ENCODE data around the gene ANKS4B. TPM values are rescaled to one million over a fixed set of nuclear protein-coding genes. Genes with fewer than 3 reads are reported as not detected.

The ANKS4B gene
- total RNA-seq, 2 donors from 2014 or later = not detected

DNA sequence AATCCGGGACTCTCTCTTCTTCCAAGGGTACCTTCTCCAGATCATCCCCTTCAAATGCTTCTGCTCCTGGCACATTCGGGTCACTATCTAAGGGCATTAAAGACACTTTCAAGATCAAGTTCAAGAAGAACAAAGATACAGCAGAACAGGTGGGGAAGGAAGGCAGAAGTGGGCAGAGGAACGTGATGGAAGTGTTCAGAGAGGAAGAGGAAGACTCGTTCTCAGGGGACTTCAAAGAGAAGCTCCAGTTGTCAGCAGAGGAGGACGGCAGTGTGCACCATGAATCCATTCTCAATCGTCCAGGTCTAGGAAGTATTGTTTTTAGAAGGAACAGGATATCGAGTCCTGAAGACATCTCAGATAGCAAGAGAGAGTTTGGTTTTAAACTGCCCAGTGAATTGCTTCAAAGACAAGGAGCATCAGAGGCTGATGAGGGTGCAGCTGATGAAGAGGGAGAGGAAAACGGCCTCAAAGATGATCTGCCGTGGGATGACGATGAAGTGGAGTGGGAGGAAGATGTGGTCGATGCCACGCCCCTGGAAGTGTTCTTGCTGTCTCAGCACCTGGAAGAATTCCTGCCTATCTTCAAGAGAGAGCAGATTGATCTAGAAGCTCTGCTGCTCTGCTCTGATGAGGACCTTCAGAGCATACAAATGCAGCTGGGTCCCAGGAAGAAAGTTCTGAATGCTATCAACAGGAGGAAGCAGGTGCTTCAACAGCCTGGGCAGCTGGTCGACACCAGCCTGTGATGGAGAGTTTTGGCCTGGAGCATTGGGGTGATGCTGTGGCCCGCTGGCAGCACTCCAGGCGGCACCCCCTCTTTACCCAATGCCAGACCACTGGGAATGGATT, 16.8 kb downstream of the ANKS4B start:
- Histone ChIP-seq H3K4me3 (no peak overlapping the region), H3K27ac (no peak overlapping the region), H3K36me3 (no peaks in the 10 kb centered on the region), H3K27me3 (replicated peaks; ENCODE audit: insufficient read depth) (no peaks in the 10 kb centered on the region), H3K4me1 (ENCODE audit: control insufficient read depth in 1 of 2, low read depth in 2 of 2) (peaks cover 0 to 4% of the 10 kb centered on the region in 2 donors), H3K9me3 (no peaks in the 10 kb centered on the region)
- no peak for ATAC-seq (ENCODE audit: insufficient number of reproducible peaks, low FRiP score, low read depth)
- no peak for DNase-seq (ENCODE audit: low spot score)
- TF ChIP-seq, protein P1, sequence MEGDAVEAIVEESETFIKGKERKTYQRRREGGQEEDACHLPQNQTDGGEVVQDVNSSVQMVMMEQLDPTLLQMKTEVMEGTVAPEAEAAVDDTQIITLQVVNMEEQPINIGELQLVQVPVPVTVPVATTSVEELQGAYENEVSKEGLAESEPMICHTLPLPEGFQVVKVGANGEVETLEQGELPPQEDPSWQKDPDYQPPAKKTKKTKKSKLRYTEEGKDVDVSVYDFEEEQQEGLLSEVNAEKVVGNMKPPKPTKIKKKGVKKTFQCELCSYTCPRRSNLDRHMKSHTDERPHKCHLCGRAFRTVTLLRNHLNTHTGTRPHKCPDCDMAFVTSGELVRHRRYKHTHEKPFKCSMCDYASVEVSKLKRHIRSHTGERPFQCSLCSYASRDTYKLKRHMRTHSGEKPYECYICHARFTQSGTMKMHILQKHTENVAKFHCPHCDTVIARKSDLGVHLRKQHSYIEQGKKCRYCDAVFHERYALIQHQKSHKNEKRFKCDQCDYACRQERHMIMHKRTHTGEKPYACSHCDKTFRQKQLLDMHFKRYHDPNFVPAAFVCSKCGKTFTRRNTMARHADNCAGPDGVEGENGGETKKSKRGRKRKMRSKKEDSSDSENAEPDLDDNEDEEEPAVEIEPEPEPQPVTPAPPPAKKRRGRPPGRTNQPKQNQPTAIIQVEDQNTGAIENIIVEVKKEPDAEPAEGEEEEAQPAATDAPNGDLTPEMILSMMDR (IDR thresholded peaks at IDR 0.05) = no peak

DNA sequence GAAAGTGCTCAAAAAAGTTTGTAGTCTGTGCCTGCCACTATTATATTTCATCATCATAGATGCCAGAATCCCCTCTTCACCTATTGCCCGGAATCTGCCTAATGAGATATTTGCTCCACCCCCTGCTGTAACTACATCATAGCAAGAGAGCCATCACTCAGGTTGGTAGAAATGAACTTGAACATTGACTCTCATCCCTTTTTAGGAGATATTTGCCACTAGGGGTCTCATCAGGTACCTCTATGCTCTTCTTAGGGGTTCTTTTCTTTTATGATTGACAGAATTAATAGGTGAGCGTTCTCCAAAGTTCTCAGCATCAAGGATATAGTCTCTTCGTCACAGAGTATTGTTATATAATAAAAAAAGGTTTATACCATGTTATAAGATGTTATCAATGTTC, 20.0 kb downstream of the ANKS4B start:
- TF ChIP-seq, protein P1 (IDR thresholded peaks at IDR 0.05) = no peak
- no peak overlapping the region for H3K27ac ChIP-seq
- no peak for ATAC-seq (ENCODE audit: insufficient number of reproducible peaks, low FRiP score, low read depth)
- no peaks in the 10 kb centered on the region for H3K36me3 ChIP-seq
- H3K4me1 ChIP-seq (ENCODE audit: control insufficient read depth in 1 of 2, low read depth in 2 of 2) = no peaks in the 10 kb centered on the region
- H3K4me3 ChIP-seq = no peak overlapping the region
- H3K9me3 ChIP-seq = no peaks in the 10 kb centered on the region
- H3K27me3 ChIP-seq (replicated peaks; ENCODE audit: insufficient read depth) = no peaks in the 10 kb centered on the region
- no peak for DNase-seq (ENCODE audit: low spot score)

DNA sequence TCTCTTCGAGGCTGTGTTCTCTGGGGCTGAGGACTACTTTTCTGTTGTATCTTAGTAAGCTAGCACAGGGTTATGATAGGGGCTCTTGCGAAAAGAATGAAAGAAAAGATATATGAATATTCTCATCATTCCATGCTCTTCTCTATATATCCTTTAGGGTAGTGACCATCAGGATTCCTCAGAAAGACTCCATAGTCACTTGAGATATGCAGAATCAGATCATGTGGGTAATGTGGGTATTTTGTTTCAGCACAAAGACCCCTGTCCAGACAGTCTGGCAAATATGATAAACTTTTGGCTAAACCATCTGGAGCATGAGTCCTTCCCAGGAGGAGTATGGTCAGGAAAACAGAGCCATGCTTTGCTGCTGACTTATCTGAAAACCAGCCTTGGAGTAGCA, 23.1 kb downstream of the ANKS4B start:
- Histone ChIP-seq H3K4me3 (no peak overlapping the region), H3K27me3 (replicated peaks; ENCODE audit: insufficient read depth) (no peaks in the 10 kb centered on the region), H3K27ac (no peak overlapping the region), H3K4me1 (ENCODE audit: control insufficient read depth in 1 of 2, low read depth in 2 of 2) (no peaks in the 10 kb centered on the region), H3K36me3 (no peaks in the 10 kb centered on the region), H3K9me3 (no peaks in the 10 kb centered on the region)
- no peak for DNase-seq (ENCODE audit: low spot score)
- TF ChIP-seq, protein P1 (IDR thresholded peaks at IDR 0.05) = no peak
- no peak for ATAC-seq (ENCODE audit: insufficient number of reproducible peaks, low FRiP score, low read depth)

DNA sequence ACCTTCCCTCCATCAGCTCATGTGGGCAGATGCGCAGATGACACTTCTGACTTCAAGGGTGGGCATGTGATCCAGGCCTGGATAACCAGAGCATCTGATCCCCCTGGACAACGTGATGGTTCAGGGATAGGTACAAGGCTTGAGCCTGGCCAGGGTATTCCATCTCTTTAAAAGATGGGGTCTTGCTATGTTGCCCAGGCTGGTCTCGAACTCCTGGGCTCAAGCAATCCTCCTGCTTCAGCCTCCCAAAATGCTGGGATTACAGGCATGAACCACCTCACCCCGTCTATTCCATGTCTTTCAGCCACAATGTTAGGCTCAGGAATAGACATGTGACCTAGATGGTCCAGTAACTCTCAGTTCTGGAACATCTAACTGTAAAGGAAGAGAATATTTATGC, 23.8 kb downstream of the ANKS4B start:
- Histone ChIP-seq H3K27me3 (replicated peaks; ENCODE audit: insufficient read depth) (no peaks in the 10 kb centered on the region), H3K36me3 (no peaks in the 10 kb centered on the region), H3K4me3 (no peak overlapping the region), H3K4me1 (ENCODE audit: control insufficient read depth in 1 of 2, low read depth in 2 of 2) (no peaks in the 10 kb centered on the region), H3K27ac (no peak overlapping the region), H3K9me3 (no peaks in the 10 kb centered on the region)
- TF ChIP-seq, protein P1 (IDR thresholded peaks at IDR 0.05) = no peak
- DNase-seq (ENCODE audit: low spot score) = no peak
- no peak for ATAC-seq (ENCODE audit: insufficient number of reproducible peaks, low FRiP score, low read depth)

DNA sequence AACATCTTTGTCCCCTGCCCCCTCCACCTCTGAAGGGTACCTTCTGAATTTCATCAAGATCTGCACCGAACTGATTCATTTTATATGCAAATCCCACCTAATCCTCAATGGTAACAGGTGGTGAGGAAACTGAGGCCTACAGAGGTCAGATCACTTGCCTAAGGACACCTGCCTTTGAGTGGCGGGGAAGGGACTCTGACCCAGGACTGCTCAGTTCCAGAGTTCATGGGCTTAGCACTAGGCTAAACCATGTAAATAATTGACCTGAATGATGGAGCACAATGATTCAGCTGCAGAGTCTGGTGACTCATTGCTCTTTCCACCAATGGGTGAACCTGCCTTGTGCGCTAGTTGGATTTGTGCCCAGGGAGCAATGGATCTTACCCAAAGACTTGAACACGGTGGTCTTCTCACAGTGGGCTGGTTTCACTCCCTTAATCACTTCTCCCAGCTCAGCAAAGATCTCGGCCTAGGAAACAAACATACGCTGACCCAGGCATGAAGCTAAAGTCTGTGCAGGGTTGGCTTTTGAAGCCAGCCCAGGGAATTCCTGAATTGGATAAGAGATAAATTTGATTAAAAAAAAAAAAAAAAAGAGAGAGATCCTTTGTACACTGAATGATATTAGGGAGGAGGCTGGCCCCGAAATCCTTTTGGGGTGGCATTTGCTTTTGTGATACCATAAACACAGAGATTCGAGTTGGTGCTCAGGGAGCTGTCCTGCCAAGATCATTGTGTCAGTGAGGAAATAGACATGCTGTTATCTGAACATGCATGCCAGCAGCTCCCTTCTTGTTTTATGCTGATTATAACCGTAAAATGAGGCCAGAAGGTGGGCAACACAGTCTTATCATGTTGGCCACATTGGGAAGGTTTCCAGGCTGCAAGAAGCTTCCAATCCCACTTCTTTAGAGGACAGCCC, 27.6 kb downstream of the ANKS4B start:
- peaks cover 2 to 14% of the 10 kb centered on the region in 2 donors for H3K4me1 ChIP-seq (ENCODE audit: control insufficient read depth in 1 of 2, low read depth in 2 of 2)
- TF ChIP-seq, protein P1 (IDR thresholded peaks at IDR 0.05) = no peak
- H3K4me3 ChIP-seq = no peak overlapping the region
- ATAC-seq (ENCODE audit: insufficient number of reproducible peaks, low FRiP score, low read depth) (no peak), DNase-seq (ENCODE audit: low spot score) (no peak)
- H3K9me3 ChIP-seq = no peaks in the 10 kb centered on the region
- no peaks in the 10 kb centered on the region for H3K27me3 ChIP-seq (replicated peaks; ENCODE audit: insufficient read depth)
- no peaks in the 10 kb centered on the region for H3K36me3 ChIP-seq
- H3K27ac ChIP-seq = no peak overlapping the region

All from thoracic aorta (tissue), 2 donors.